Adrenal gland (tissue), 12 donors: Measurements from ENCODE around the gene NAPB. TPM values are rescaled to one million over a fixed set of nuclear protein-coding genes. Genes with fewer than 3 reads are reported as not detected.

Experiments
- DNase-seq, 7 donors: peaks; one replicate each; pipeline ENCODE4 v3.0.0-alpha.2; 2019 to 2020
- H3K27ac ChIP-seq, 5 donors: fragments of 200-600 bp; sonication (generic) in 4 of 5; 1 replicate in 3 of 5; 2 replicates in 2 of 5; pipeline versions ENCODE4 v1.5.1 to v1.8.0; 2016 to 2020; ENCODE audit warnings: mild to moderate bottlenecking in 1 of 5
- H3K27me3 ChIP-seq: fragments of 200-600 bp; 2 replicates; pipeline ENCODE4 v1.8.0; 2021
- H3K36me3 ChIP-seq, 2 donors: fragments of 200-600 bp; replicated peaks in 1 of 2; 1 replicate in 1 of 2; 2 replicates in 1 of 2; pipeline versions ENCODE4 v1.5.1 to v1.8.0; 2018 to 2022
- H3K4me1 ChIP-seq, 2 donors: fragments of 200-600 bp; replicated peaks in 1 of 2; 1 replicate in 1 of 2; 2 replicates in 1 of 2; pipeline versions ENCODE4 v1.5.1 to v1.8.0; 2018 to 2021
- H3K4me3 ChIP-seq, 4 donors: fragments of 200-600 bp; sonication (generic) in 3 of 4; one replicate each; pipeline ENCODE4 v1.5.1; 2016 to 2018
- H3K9me3 ChIP-seq, 3 donors: fragments of 200-600 bp; sonication (generic) in 1 of 3; replicated peaks in 1 of 3; 1 replicate in 2 of 3; 2 replicates in 1 of 3; pipeline versions ENCODE4 v1.5.1 to v1.8.0; 2016 to 2021
- POLR2A ChIP-seq, 2 donors: fragments of 450-650 bp; IDR thresholded peaks; one replicate each; pipeline ENCODE4 v1.6.1; 2017; ENCODE audit warnings: antibody characterized with exemption in 2 of 2, mild to moderate bottlenecking in 2 of 2, moderate library complexity in 1 of 2
- WGBS, 4 donors: extraction: QIAGEN DNeasy Blood & Tissue Kit in 2 of 4; methylation state at CpG; one replicate each; pipeline versions ENCODE4 v1.1.5 to v1.1.7; 2013 to 2017; 5-methylcytosine and 5-hydroxymethylcytosine counted together
- intact Hi-C, 2 donors: fragments of 100-400 bp; cut with DNase I; formaldehyde crosslinking; loops; one replicate each; pipeline versions ENCODE4 v1.14.1 to v1.15.0; 2022 to 2023
- polyA plus RNA-seq, 3 donors: library from polyadenylated mRNA; stranded (reverse); fragments of 200-250 nt in 2 of 3; fragments of 350-450 nt in 1 of 3; fragmentation: Illumina TruSeq in 1 of 3; extraction: RNeasy Lipid Tissue Mini Kit (QIAGEN cat#74804) in 1 of 3; gene quantifications; one replicate each; pipeline ENCODE4 v1.2.3, GENCODE V29; 2013 to 2014
- total RNA-seq, 9 donors: library from RNA; depleted of rRNA in 4 of 9; stranded (reverse); fragments of >200 nt in 4 of 9; fragments of 120-200 nt in 1 of 9; fragmentation: NEBNext Ultra II Directional in 1 of 9; extraction: Animal tissue kit (Norgen Biotek cat#: 25700) in 1 of 9; gene quantifications; one replicate each; pipeline versions ENCODE4 v1.1.0 to v1.2.4, GENCODE V29; 2013 to 2023
- TF ChIP-seq, protein P1 (sequence below), 6 experiments: fragments of 450-650 bp in 4 of 6; fragments of 200-600 bp in 2 of 6; sonication (generic) in 1 of 6; IDR thresholded peaks; 1 replicate in 5 of 6; 2 replicates in 1 of 6; pipeline versions ENCODE4 v1.5.1 to v1.8.0; 2016 to 2021; ENCODE audit warnings: antibody characterized with exemption in 6 of 6, mild to moderate bottlenecking in 2 of 6, moderate library complexity in 1 of 6
- donor health status: healthy with polysubstance abuse.
- donor health status: Bipolar disorder and iron deficiency.
- donor health status: DM: yes; HTN: yes; CAD: no.
- donor health status: DM: no; HTN: no; CAD: no.
- donor health status: DM: no; HTN: no; CAD: no.
- donor health status: DM: yes; HTN: yes; CAD: no.

The NAPB gene
- total and polyA plus RNA-seq, 12 donors, result 11.8 to 27.5 (median 20.2) TPM

DNA sequence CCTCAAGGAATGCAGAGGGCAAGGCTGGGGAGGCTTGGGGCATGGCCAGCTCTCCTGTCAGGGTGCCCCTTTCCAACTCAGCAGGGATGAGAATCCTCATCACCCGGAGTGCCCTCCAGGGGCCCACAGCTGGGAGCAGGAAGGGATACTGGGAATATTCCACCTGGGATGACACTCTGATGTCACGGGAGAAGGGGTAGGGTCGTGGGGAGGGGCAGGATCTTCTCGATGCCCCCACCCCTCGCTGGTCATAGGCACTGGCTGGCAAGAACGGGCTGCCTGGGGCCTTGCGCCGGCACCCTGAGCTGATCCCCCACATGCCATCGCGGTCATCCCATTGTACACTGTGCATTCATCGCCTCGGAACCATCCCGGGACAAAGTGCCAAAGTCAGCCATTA, 81.3 kb downstream of the NAPB start:
- TF ChIP-seq POLR2A (IDR thresholded peaks at IDR 0.05), result no peak
- TF ChIP-seq, protein P1, sequence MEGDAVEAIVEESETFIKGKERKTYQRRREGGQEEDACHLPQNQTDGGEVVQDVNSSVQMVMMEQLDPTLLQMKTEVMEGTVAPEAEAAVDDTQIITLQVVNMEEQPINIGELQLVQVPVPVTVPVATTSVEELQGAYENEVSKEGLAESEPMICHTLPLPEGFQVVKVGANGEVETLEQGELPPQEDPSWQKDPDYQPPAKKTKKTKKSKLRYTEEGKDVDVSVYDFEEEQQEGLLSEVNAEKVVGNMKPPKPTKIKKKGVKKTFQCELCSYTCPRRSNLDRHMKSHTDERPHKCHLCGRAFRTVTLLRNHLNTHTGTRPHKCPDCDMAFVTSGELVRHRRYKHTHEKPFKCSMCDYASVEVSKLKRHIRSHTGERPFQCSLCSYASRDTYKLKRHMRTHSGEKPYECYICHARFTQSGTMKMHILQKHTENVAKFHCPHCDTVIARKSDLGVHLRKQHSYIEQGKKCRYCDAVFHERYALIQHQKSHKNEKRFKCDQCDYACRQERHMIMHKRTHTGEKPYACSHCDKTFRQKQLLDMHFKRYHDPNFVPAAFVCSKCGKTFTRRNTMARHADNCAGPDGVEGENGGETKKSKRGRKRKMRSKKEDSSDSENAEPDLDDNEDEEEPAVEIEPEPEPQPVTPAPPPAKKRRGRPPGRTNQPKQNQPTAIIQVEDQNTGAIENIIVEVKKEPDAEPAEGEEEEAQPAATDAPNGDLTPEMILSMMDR (IDR thresholded peaks at IDR 0.05), result no peak

DNA sequence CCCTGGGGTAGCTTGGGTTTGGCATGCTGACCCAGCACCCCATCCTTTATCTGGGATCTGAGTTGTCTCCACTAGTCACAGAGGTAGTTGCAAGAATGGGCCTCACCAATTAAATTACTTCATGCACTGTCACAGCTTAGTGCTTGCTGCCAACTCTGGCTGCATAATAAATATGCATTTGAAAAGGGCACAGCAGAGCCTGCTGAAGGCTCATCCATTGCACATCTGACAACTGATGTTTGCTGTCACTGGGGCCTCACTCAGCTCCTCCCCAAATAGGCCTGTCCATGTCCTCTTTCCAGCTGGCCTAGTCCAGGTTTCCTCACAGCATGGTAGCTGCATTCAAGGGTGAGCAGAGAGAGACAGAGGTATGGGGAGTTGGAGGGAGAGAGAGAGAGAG, 84.0 kb downstream of the NAPB start:
- intact Hi-C loops, result no loop called here

More for the DNA sequence above, 81.3 kb downstream of the NAPB start:
- 76 to 92% (median 83%) methylated on average over 6 to 13 of the region's 13 CpGs for WGBS, 4 donors
- no peaks in the 10 kb centered on the region for H3K9me3 ChIP-seq
- peak overlapping the region in 1 of 5 donors; percentile 29 for H3K27ac ChIP-seq
- intact Hi-C loops, result loop anchor here in 1 of 2 donors (10.0 kb wide), 1 partner anchor 645 kb away; no protein-coding TSS in a partner anchor
- H3K36me3 ChIP-seq, result no peaks in the 10 kb centered on the region
- no peak for DNase-seq
- H3K4me3 ChIP-seq, result no peak overlapping the region
- no peaks in the 10 kb centered on the region for H3K4me1 ChIP-seq
- H3K27me3 ChIP-seq, result no peaks in the 10 kb centered on the region

DNA sequence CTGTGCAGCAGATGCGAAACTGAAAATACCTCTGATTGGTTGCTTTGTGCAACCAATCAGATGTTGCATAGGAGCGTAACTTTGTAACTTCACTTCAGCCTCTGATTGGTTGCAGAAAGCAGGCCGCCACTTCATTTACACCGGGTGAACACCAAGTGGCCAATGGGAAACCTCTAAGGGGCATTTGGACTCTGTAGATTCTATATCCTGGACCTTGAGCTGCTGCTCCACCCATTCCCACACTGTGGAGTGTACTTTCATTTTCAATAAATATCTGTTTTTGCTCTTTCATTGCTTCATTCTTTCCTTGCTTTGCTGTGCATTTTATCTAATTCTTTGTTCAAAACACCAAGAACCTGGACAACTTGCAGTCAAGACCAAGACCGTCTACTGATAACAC, 84.8 kb downstream of the NAPB start:
- intact Hi-C loops, result no loop called here
- DNase-seq, result no peak
- WGBS, 4 donors, result 88 to 97% (median 92%) methylated on average over 4 to 5 of the region's 5 CpGs
- H3K4me3 ChIP-seq, result no peak overlapping the region
- no peaks in the 10 kb centered on the region for H3K4me1 ChIP-seq
- TF ChIP-seq, protein P1 (IDR thresholded peaks at IDR 0.05), result no peak
- TF ChIP-seq POLR2A (IDR thresholded peaks at IDR 0.05), result no peak
- H3K36me3 ChIP-seq, result no peaks in the 10 kb centered on the region
- H3K9me3 ChIP-seq, result no peaks in the 10 kb centered on the region
- H3K27me3 ChIP-seq, result no peaks in the 10 kb centered on the region
- H3K27ac ChIP-seq, result no peak overlapping the region

More for the DNA sequence above, 84.0 kb downstream of the NAPB start:
- Histone ChIP-seq H3K9me3 (no peaks in the 10 kb centered on the region), H3K4me1 (no peaks in the 10 kb centered on the region), H3K36me3 (no peaks in the 10 kb centered on the region), H3K27me3 (no peaks in the 10 kb centered on the region), H3K27ac (no peak overlapping the region), H3K4me3 (no peak overlapping the region)
- DNase-seq, result no peak
- TF ChIP-seq, protein P1 (IDR thresholded peaks at IDR 0.05), result no peak
- no peak for TF ChIP-seq POLR2A (IDR thresholded peaks at IDR 0.05)

DNA sequence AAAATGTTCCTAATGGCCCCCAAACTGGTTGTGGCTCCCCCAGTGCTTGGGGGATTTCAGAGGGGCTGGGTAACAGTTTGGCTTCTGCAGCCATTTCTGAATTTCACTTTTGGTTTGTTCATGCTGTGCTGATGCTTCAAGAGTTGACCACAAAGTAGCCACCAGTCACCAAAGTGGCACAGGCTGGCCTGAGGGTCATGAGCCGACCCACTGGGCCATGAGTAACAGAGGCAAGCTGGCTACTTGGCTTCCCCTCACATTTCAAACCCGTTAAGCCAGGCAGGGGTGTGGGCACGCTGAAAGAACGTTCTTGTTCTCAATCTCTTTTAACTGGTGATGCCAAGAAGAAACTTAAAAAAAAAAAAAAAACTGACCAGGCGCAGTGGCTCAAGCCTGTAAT, 85.8 kb downstream of the NAPB start:
- Histone ChIP-seq H3K4me3 (no peak overlapping the region), H3K27ac (no peak overlapping the region), H3K9me3 (no peaks in the 10 kb centered on the region), H3K36me3 (no peaks in the 10 kb centered on the region), H3K4me1 (no peaks in the 10 kb centered on the region), H3K27me3 (no peaks in the 10 kb centered on the region)
- no peak for DNase-seq
- WGBS, 4 donors, result 82 to 95% (median 92%) methylated on average over 4 to 5 of the region's 5 CpGs
- TF ChIP-seq POLR2A (IDR thresholded peaks at IDR 0.05), result no peak
- TF ChIP-seq, protein P1 (IDR thresholded peaks at IDR 0.05), result no peak
- intact Hi-C loops, result no loop called here
